ENCODE measurements around the gene KRR1.
"Not testable (repeated sequence)": the region's sequence is repeated elsewhere in the genome, so short reads cannot be mapped to it uniquely, and the experiment has no call there.

Gene KRR1

GRCh38 chr12:75471902-75472890 is 39.2 kb downstream of the KRR1 start:
- DNase-seq (ENCODE audit: low read depth): no peak
- TF ChIP-seq CTCF (conservative IDR thresholded peaks at IDR 0.05; ENCODE audit: control insufficient read depth, insufficient read depth, low read depth, low read length): no peak
- no peak overlapping the region for H3K4me3 ChIP-seq (ENCODE audit: control insufficient read depth, low read depth, low read length)

- no peak overlapping the region for H3K4me3 ChIP-seq (ENCODE audit: control insufficient read depth, low read depth, low read length)
- no peak for DNase-seq (ENCODE audit: low read depth)
- TF ChIP-seq CTCF (conservative IDR thresholded peaks at IDR 0.05; ENCODE audit: control insufficient read depth, insufficient read depth, low read depth, low read length): no peak
These were observed 51.2 kb downstream of the KRR1 start for GRCh38 chr12:75460204-75460603.

GRCh38 chr12:75459755-75460154 is 51.7 kb downstream of the KRR1 start:
- no peak for TF ChIP-seq CTCF (conservative IDR thresholded peaks at IDR 0.05; ENCODE audit: control insufficient read depth, insufficient read depth, low read depth, low read length)
- no peak for DNase-seq (ENCODE audit: low read depth)
- H3K4me3 ChIP-seq (ENCODE audit: control insufficient read depth, low read depth, low read length): no peak overlapping the region

- H3K4me3 ChIP-seq (ENCODE audit: control insufficient read depth, low read depth, low read length); DNase-seq (ENCODE audit: low read depth): not testable (repeated sequence)
These were observed 53.5 kb downstream of the KRR1 start for GRCh38 chr12:75457866-75458265.

GRCh38 chr12:75457191-75457590 is 54.2 kb downstream of the KRR1 start:
- H3K4me3 ChIP-seq (ENCODE audit: control insufficient read depth, low read depth, low read length): no peak overlapping the region
- TF ChIP-seq CTCF (conservative IDR thresholded peaks at IDR 0.05; ENCODE audit: control insufficient read depth, insufficient read depth, low read depth, low read length): no peak
- no peak for DNase-seq (ENCODE audit: low read depth)

GRCh38 chr12:75455839-75456238 is 55.6 kb downstream of the KRR1 start:
- no peak overlapping the region for H3K4me3 ChIP-seq (ENCODE audit: control insufficient read depth, low read depth, low read length)
- no peak for TF ChIP-seq CTCF (conservative IDR thresholded peaks at IDR 0.05; ENCODE audit: control insufficient read depth, insufficient read depth, low read depth, low read length)
- no peak for DNase-seq (ENCODE audit: low read depth)

- peak; percentile 62 for DNase-seq (ENCODE audit: low read depth)
- TF ChIP-seq CTCF (conservative IDR thresholded peaks at IDR 0.05; ENCODE audit: control insufficient read depth, insufficient read depth, low read depth, low read length): no peak
- H3K4me3 ChIP-seq (ENCODE audit: control insufficient read depth, low read depth, low read length): no peak overlapping the region
These were observed 58.6 kb downstream of the KRR1 start for GRCh38 chr12:75452675-75453330.

All from fibroblast of mammary gland (primary cell).